Measurements from ENCODE around the gene ABCC11.

DNA sequence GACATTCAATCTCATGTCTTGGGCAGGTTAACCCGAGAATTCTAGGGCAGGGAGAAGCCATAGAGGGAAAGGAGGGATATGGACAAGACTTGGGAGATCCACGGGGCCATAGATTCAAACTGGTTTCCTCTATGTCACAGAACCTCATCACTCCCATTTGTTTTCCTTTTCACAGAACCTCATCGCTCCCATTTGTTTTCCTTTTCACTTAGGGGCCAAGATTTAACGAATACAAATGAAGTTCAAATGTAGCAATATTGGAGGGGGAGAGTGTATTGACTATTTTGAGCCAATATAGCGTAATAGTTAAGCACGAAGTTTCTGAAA is 42.6 kb downstream of the ABCC11 start:
- no peak for TF ChIP-seq POLR2A (IDR thresholded peaks at IDR 0.05)
- TF ChIP-seq, protein P1, sequence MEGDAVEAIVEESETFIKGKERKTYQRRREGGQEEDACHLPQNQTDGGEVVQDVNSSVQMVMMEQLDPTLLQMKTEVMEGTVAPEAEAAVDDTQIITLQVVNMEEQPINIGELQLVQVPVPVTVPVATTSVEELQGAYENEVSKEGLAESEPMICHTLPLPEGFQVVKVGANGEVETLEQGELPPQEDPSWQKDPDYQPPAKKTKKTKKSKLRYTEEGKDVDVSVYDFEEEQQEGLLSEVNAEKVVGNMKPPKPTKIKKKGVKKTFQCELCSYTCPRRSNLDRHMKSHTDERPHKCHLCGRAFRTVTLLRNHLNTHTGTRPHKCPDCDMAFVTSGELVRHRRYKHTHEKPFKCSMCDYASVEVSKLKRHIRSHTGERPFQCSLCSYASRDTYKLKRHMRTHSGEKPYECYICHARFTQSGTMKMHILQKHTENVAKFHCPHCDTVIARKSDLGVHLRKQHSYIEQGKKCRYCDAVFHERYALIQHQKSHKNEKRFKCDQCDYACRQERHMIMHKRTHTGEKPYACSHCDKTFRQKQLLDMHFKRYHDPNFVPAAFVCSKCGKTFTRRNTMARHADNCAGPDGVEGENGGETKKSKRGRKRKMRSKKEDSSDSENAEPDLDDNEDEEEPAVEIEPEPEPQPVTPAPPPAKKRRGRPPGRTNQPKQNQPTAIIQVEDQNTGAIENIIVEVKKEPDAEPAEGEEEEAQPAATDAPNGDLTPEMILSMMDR (IDR thresholded peaks at IDR 0.05), result no peak
